B cell (primary cell): ENCODE measurements around the gene BMAL1. TPM values are rescaled to one million over a fixed set of nuclear protein-coding genes. Genes with fewer than 3 reads are reported as not detected.

Source experiments
- ATAC-seq: fragments of 200-7000 bp; cut with Tn5 transposase; one replicate; pipeline ENCODE4 v1.10.0; 2021; ENCODE audit warnings: low read depth, mild to moderate bottlenecking, moderate number of reproducible peaks, moderate library complexity
- CTCF ChIA-PET: fragments of 350-600 bp; sonication (Branson Sonifier 250); formaldehyde crosslinking; loops from one replicate; lab custom pipeline; 2021; ENCODE audit warnings: antibody characterized with exemption, inconsistent platforms; lab: Charles Lee
- POLR2A ChIA-PET: fragments of 350-600 bp; sonication (Branson Sonifier 250); formaldehyde crosslinking; loops from one replicate; lab custom pipeline; 2021; ENCODE audit warnings: antibody characterized with exemption; lab: Charles Lee
- DNase-seq: peaks from one replicate; pipeline ENCODE4 v3.0.0; 2013
- H2AFZ ChIP-seq: 2 replicates; pipeline ENCODE4 v1.6.1; 2012; ENCODE audit warnings: mild to moderate bottlenecking, low read depth, low read length; ENCODE audit not compliant: insufficient read depth, poor library complexity, severe bottlenecking
- H3K27ac ChIP-seq, 2 donors: 1 replicate in 1 of 2; 2 replicates in 1 of 2; pipeline ENCODE4 v1.5.1; 2012 to 2013; ENCODE audit warnings: low read length in 2 of 2, mild to moderate bottlenecking in 2 of 2, moderate library complexity in 1 of 2
- H3K27me3 ChIP-seq, 4 experiments: fragments of 200-600 bp in 1 of 4; sonication (generic) in 1 of 4; replicated peaks in 1 of 4; 1 replicate in 2 of 4; 2 replicates in 2 of 4; pipeline versions ENCODE4 v1.6.1 to v1.7.0; 2013 to 2016; ENCODE audit warnings: low read length in 3 of 4, mild to moderate bottlenecking in 2 of 4, mixed read lengths in 1 of 4, moderate library complexity in 1 of 4; ENCODE audit not compliant: insufficient read depth in 4 of 4, control insufficient read depth in 3 of 4; ENCODE audit errors: control extremely low read depth in 1 of 4
- H3K36me3 ChIP-seq, 2 experiments: replicated peaks in 1 of 2; 1 replicate in 1 of 2; 2 replicates in 1 of 2; pipeline versions ENCODE4 v1.6.1 to v1.7.1; 2013; ENCODE audit warnings: low read length in 1 of 2; ENCODE audit not compliant: insufficient read depth in 2 of 2, control insufficient read depth in 1 of 2; ENCODE audit errors: control extremely low read depth in 1 of 2, extremely low read depth in 1 of 2
- H3K4me1 ChIP-seq, 2 donors: fragments of 200-600 bp in 1 of 2; sonication (generic) in 1 of 2; 1 replicate in 1 of 2; 2 replicates in 1 of 2; pipeline versions ENCODE4 v1.5.1 to v1.6.1; 2013 to 2017; ENCODE audit warnings: low read length in 2 of 2; ENCODE audit not compliant: control insufficient read depth in 2 of 2, insufficient read depth in 2 of 2
- H3K4me2 ChIP-seq: replicated peaks from 2 replicates; pipeline ENCODE3; 2012; ENCODE audit warnings: mild to moderate bottlenecking, low read depth, low read length; ENCODE audit not compliant: poor library complexity, severe bottlenecking
- H3K4me3 ChIP-seq, 5 experiments: fragments of 200-600 bp in 1 of 5; sonication (generic) in 1 of 5; 1 replicate in 3 of 5; 2 replicates in 2 of 5; pipeline versions ENCODE4 v1.5.1 to v1.7.0; 2011 to 2016; ENCODE audit warnings: low read length in 4 of 5, mild to moderate bottlenecking in 4 of 5, low read depth in 2 of 5, control low read depth in 1 of 5, moderate library complexity in 1 of 5; ENCODE audit not compliant: insufficient read depth in 1 of 5; ENCODE audit errors: control extremely low read depth in 1 of 5, extremely low read depth in 1 of 5
- H3K79me2 ChIP-seq: fragments of 200-600 bp; sonication (generic); one replicate; pipeline ENCODE4 v1.6.0; 2016; ENCODE audit warnings: low read length; ENCODE audit not compliant: control insufficient read depth, insufficient read depth
- H3K9ac ChIP-seq: fragments of 200-600 bp; sonication (generic); 2 replicates; pipeline ENCODE4 v1.6.1; 2017; ENCODE audit warnings: mild to moderate bottlenecking, low read length, moderate library complexity
- H3K9me3 ChIP-seq, 3 donors: one replicate each; pipeline versions ENCODE4 v1.6.1 to v1.7.1; 2013; ENCODE audit warnings: low read length in 2 of 3; ENCODE audit not compliant: control insufficient read depth in 2 of 3, insufficient read depth in 1 of 3; ENCODE audit errors: control extremely low read depth in 1 of 3
- H4K20me1 ChIP-seq: 2 replicates; pipeline ENCODE4 v1.6.0; 2012; ENCODE audit warnings: mild to moderate bottlenecking, low read length; ENCODE audit not compliant: insufficient read depth, control insufficient read depth, poor library complexity, severe bottlenecking
- H3K27ac Mint-ChIP-seq: one replicate; pipeline ENCODE4 v1.8.0; 2021; ENCODE audit warnings: mixed read lengths
- H3K27me3 Mint-ChIP-seq: one replicate; pipeline ENCODE4 v1.8.0; 2021; ENCODE audit warnings: mixed read lengths
- H3K4me1 Mint-ChIP-seq: one replicate; pipeline ENCODE4 v1.8.0; 2021; ENCODE audit warnings: mixed read lengths
- H3K4me3 Mint-ChIP-seq: one replicate; pipeline ENCODE4 v1.8.0; 2021; ENCODE audit warnings: mixed read lengths
- H3K9me3 Mint-ChIP-seq: one replicate; pipeline ENCODE4 v1.8.0; 2022; ENCODE audit warnings: mixed read lengths; ENCODE audit not compliant: insufficient read depth
- EZH2 ChIP-seq: IDR thresholded peaks from 2 replicates; pipeline ENCODE4 v1.6.1; 2012; ENCODE audit warnings: borderline replicate concordance, low read depth, mild to moderate bottlenecking, moderate library complexity, low read length; ENCODE audit not compliant: insufficient read depth, poor library complexity, severe bottlenecking
- WGBS: methylation state at CpG from one replicate; pipeline ENCODE4 v1.1.5; 2013; ENCODE audit warnings: missing lambda C conversion rate; ENCODE audit not compliant: insufficient coverage; 5-methylcytosine and 5-hydroxymethylcytosine counted together
- intact Hi-C: fragments of 100-400 bp; cut with micrococcal nuclease; formaldehyde crosslinking; loops from one replicate; pipeline ENCODE4 v1.10.0; 2022
- polyA plus RNA-seq: library from polyadenylated mRNA; depleted of rRNA; stranded (reverse); fragments of >200 nt; gene quantifications from 2 replicates; pipeline ENCODE4 v1.2.3, GENCODE V29; 2012
- total RNA-seq, 2 donors: library from RNA; stranded (reverse); fragments of 120-200 nt in 1 of 2; gene quantifications; 1 replicate in 1 of 2; 2 replicates in 1 of 2; pipeline versions ENCODE4 v1.2.3 to v1.2.4, GENCODE V29; 2013 to 2022
- TF ChIP-seq, protein P1 (sequence below): fragments of 200-600 bp; IDR thresholded peaks from one replicate; pipeline ENCODE4 v1.8.0; 2022; ENCODE audit warnings: antibody characterized with exemption, mild to moderate bottlenecking

Gene BMAL1
- total and polyA plus RNA-seq, 2 donors (not counting 1 experiment from before 2014, with no cell fraction given) = 8.6 to 39.1 TPM

DNA sequence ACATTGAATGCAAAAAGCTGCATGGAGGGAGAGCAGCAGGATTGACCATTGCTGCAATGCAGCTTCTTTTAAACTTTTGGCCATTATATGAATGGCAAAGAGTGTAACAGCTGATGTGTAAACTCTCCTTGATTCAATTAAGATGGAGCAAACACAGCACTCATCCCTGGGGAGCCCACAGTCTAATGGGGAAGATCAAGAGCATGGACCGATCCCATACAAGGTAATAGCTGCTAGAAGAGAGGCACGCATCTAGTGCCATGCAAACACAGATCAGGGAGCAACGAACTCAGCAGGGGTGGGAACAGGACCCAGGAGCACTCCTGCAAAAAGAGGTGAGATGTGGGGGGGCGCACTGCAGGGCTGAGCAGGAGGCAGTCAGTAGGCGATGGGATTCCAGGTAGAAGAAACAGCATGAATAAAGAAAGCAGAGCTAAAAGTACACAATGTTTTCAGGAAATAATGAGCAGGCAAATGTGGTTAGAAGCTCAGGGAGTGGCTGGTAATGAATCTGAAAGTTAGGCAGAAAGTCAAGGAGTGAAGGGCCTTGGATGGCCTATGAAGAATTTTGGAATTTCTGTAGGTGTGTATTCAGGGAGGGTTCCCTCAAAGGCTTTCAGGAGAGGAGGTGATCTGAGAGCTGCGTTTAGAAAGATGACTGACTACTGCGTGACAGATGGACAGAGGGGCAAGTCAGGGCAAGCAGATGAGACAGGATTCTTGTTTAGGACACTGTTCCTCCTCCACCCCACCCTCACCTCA is 17.2 kb upstream of the BMAL1 start:
- Histone ChIP-seq H2AFZ (no peak overlapping the region), H3K4me1 (no peaks in the 10 kb centered on the region), H4K20me1 (no peaks in the 10 kb centered on the region), H3K36me3 (no peaks in the 10 kb centered on the region), H3K79me2 (no peaks in the 10 kb centered on the region), H3K27ac (no peak overlapping the region), H3K9ac (no peak overlapping the region), H3K27me3 (peaks cover 0 to 6% (median 0%) of the 10 kb centered on the region in 4 experiments), H3K9me3 (no peaks in the 10 kb centered on the region), H3K4me2 (no peak overlapping the region), H3K4me3 (no peak overlapping the region)
- 78% methylated on average over 7 of the region's 7 CpGs for WGBS
- no peak for DNase-seq
- peaks cover 17% of the 10 kb centered on the region for H3K27me3 Mint-ChIP-seq
- TF ChIP-seq, protein P1, sequence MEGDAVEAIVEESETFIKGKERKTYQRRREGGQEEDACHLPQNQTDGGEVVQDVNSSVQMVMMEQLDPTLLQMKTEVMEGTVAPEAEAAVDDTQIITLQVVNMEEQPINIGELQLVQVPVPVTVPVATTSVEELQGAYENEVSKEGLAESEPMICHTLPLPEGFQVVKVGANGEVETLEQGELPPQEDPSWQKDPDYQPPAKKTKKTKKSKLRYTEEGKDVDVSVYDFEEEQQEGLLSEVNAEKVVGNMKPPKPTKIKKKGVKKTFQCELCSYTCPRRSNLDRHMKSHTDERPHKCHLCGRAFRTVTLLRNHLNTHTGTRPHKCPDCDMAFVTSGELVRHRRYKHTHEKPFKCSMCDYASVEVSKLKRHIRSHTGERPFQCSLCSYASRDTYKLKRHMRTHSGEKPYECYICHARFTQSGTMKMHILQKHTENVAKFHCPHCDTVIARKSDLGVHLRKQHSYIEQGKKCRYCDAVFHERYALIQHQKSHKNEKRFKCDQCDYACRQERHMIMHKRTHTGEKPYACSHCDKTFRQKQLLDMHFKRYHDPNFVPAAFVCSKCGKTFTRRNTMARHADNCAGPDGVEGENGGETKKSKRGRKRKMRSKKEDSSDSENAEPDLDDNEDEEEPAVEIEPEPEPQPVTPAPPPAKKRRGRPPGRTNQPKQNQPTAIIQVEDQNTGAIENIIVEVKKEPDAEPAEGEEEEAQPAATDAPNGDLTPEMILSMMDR = no peak
- no peak for TF ChIP-seq EZH2
- no peaks in the 10 kb centered on the region for H3K4me1 Mint-ChIP-seq
- H3K27ac Mint-ChIP-seq = no peak overlapping the region
- ChIA-PET CTCF (no interaction called here), POLR2A (no interaction called here)
- intact Hi-C loops = no loop called here
- no peak for ATAC-seq
- H3K4me3 Mint-ChIP-seq = no peak overlapping the region
- no peaks in the 10 kb centered on the region for H3K9me3 Mint-ChIP-seq

GRCh38 chr11:13260963-13261588 is 16.5 kb upstream of the BMAL1 start:
- H4K20me1 ChIP-seq = no peaks in the 10 kb centered on the region
- no peaks in the 10 kb centered on the region for H3K9me3 Mint-ChIP-seq
- no peaks in the 10 kb centered on the region for H3K27me3 ChIP-seq
- ATAC-seq = no peak
- WGBS = 91% methylated on average over 6 of the region's 16 CpGs
- H3K4me1 ChIP-seq = no peaks in the 10 kb centered on the region
- H3K4me1 Mint-ChIP-seq = no peaks in the 10 kb centered on the region
- no peak overlapping the region for H3K27ac Mint-ChIP-seq
- no peak overlapping the region for H3K4me2 ChIP-seq
- DNase-seq = no peak
- TF ChIP-seq EZH2 = no peak
- TF ChIP-seq, protein P1 = no peak
- CTCF ChIA-PET = no interaction called here
- H3K27me3 Mint-ChIP-seq = peaks cover 18% of the 10 kb centered on the region
- H3K27ac ChIP-seq = no peak overlapping the region
- no peak overlapping the region for H2AFZ ChIP-seq
- POLR2A ChIA-PET = no interaction called here
- H3K9me3 ChIP-seq = no peaks in the 10 kb centered on the region
- no peak overlapping the region for H3K4me3 Mint-ChIP-seq
- H3K36me3 ChIP-seq = no peaks in the 10 kb centered on the region
- H3K79me2 ChIP-seq = no peaks in the 10 kb centered on the region
- no peak overlapping the region for H3K4me3 ChIP-seq
- intact Hi-C loops = no loop called here
- H3K9ac ChIP-seq = no peak overlapping the region
